Mesenteric fat pad (tissue), 1 donor: ENCODE data around the gene ADGRE1. TPM values are rescaled to one million over a fixed set of nuclear protein-coding genes. Genes with fewer than 3 reads are reported as not detected.
"Not testable (repeated sequence)": the region's sequence is repeated elsewhere in the genome, so short reads cannot be mapped to it uniquely, and the experiment has no call there.

Experiments
- DNase-seq: peaks from one replicate; pipeline ENCODE4 v3.0.0-alpha.2; 2020; ENCODE audit warnings: low spot score
- long read RNA-seq: library from polyadenylated mRNA; unstranded; transcript quantifications from one replicate; pipeline ENCODE4 v2.0.0, GENCODE V29; 2020
- total RNA-seq: library from RNA; stranded (reverse); fragmentation: NEBNext Ultra II Directional; extraction: Animal tissue kit (Norgen Biotek cat#: 25700); gene quantifications from one replicate; pipeline ENCODE4 v1.2.1, GENCODE V29; 2021
- donor health status: DM: yes; HTN: yes; CAD: no.

ADGRE1 gene, protein sequence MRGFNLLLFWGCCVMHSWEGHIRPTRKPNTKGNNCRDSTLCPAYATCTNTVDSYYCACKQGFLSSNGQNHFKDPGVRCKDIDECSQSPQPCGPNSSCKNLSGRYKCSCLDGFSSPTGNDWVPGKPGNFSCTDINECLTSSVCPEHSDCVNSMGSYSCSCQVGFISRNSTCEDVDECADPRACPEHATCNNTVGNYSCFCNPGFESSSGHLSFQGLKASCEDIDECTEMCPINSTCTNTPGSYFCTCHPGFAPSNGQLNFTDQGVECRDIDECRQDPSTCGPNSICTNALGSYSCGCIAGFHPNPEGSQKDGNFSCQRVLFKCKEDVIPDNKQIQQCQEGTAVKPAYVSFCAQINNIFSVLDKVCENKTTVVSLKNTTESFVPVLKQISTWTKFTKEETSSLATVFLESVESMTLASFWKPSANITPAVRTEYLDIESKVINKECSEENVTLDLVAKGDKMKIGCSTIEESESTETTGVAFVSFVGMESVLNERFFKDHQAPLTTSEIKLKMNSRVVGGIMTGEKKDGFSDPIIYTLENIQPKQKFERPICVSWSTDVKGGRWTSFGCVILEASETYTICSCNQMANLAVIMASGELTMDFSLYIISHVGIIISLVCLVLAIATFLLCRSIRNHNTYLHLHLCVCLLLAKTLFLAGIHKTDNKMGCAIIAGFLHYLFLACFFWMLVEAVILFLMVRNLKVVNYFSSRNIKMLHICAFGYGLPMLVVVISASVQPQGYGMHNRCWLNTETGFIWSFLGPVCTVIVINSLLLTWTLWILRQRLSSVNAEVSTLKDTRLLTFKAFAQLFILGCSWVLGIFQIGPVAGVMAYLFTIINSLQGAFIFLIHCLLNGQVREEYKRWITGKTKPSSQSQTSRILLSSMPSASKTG
- total RNA-seq = 2.4 TPM
- long read RNA-seq, partial matches to known transcripts = 1 of 2 reads
- long read RNA-seq, other reads (novel, unspliced or antisense) = 1 of 2 reads

DNA sequence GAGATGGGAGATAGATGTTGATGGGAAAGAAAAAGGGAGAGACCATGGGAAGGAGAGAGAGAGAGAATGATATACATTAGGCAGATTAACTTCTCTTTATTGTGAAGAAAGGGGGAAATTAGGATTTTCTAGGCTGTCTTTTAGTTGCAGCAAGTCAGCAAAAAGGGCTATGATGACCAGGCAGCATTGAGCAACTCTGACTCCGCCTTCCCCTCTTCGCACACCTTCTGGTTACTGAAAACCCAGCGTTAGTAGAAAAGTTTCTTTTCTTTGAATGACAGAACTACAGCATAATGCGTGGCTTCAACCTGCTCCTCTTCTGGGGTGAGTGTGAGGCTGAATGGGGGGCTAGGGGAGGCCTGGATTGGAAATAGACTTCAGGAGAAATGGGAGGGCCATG is at the start of gene ADGRE1:
ADGRE1 (plus strand) TSS at position 264 of the 400 bp plus-strand sequence; CDS start at position 294, 30 bp downstream.
- no peak for DNase-seq

GRCh38 chr19:6838062-6838655 is 49.2 kb upstream of the ADGRE1 start:
- no peak for DNase-seq

- DNase-seq = no peak
These were observed 44.3 kb upstream of the ADGRE1 start for GRCh38 chr19:6842871-6843607.

- no peak for DNase-seq
These were observed 39.6 kb upstream of the ADGRE1 start for GRCh38 chr19:6847828-6848200.

DNA sequence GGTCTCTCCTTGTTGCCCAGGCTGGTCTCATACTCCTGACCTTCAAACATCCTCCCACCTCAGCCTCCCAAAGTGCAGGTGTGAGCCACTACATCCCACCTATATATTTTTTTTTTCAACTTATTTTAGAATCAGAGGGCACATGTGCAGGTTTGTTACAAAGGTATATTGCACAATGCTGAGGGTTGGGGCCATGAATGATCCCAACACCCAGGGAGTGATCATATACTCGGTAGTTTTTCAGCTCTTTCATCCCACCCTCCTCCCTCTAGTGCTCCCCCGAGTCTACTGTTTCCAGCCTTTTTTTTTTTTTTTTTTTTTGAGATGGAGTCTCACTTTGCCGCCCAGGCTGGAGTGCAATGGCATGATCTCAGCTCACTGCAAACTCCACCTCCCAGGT is 38.4 kb upstream of the ADGRE1 start:
- no peak for DNase-seq

- no peak for DNase-seq
These were observed 37.5 kb upstream of the ADGRE1 start for GRCh38 chr19:6849876-6850275.

- no peak for DNase-seq
These were observed 36.0 kb upstream of the ADGRE1 start for GRCh38 chr19:6851359-6851758.

DNA sequence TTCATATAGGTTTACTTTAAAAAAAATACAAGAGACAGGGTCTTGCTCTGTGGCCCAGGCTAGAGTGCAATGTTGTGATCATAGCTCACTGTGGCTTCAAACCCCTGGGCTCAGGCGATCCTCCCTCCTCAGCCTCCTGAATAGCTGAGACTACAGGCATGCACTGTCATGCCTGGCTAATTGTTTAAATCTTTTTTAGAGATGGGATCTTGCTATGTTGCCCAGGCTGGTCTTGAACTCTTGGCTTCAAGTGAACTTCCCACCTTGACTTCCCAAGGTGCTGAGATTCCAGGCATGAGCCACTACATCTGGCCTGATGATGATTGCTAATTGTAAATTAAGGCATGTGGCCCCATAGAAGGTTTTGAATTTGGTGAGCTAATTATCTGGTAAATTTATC is 35.4 kb upstream of the ADGRE1 start:
- no peak for DNase-seq

DNA sequence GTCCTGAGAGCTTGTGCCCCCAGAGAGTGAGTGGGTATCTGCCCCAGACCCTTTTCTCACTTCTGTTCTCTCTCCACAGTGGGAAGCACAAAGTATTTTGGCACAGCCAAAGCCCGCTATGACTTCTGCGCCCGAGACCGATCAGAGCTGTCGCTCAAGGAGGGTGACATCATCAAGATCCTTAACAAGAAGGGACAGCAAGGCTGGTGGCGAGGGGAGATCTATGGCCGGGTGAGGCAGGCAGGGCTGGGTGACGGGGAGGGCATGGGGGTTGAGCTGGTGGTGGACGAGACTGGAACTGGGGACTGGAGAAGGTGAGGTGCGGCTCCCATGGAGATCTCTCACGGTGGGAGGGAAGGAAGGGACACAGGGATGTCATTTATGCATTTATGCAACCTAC is 33.5 kb upstream of the ADGRE1 start:
- no peak for DNase-seq

- no peak for DNase-seq
These were observed 32.6 kb upstream of the ADGRE1 start for GRCh38 chr19:6854758-6855157.

DNA sequence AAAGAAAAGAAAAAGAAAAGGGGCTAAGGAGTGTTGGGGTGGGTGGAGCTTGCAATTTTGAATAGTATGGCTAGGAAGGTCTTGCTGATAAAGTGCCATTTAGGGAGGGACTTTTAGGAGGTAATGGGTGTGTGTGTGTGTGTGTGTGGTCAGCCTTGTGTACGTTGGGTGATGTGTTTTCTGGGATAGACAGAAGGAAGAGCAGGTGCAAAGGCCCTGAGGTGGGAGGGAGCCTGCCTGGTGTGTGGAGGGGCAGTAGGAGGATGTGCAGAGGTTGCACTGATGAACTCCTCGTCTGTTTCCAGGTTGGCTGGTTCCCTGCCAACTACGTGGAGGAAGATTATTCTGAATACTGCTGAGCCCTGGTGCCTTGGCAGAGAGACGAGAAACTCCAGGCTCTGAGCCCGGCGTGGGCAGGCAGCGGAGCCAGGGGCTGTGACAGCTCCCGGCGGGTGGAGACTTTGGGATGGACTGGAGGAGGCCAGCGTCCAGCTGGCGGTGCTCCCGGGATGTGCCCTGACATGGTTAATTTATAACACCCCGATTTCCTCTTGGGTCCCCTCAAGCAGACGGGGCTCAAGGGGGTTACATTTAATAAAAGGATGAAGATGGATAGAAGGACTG is 30.5 kb upstream of the ADGRE1 start:
- no peak for DNase-seq

- DNase-seq = no peak
These were observed 25.6 kb upstream of the ADGRE1 start for GRCh38 chr19:6861683-6862286.

DNA sequence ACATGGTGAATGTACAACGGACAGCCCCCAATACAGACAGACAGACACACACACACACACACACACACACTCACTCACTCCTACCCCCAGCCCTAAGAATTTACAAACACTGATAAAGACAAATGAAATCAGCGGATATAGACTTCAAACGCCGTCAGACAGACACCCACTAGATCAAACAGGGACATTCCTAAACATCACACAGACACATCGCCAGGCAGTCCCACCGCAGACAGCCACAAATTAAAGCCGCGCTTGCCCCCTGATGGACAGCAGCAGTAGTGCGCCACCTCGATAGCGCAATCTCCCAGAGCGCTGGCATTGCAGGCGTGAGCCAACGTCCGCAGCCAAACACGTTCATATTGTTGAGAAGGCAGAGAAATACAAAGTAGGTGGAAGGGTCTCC is 24.7 kb upstream of the ADGRE1 start:
- DNase-seq = peak; percentile 91

DNA sequence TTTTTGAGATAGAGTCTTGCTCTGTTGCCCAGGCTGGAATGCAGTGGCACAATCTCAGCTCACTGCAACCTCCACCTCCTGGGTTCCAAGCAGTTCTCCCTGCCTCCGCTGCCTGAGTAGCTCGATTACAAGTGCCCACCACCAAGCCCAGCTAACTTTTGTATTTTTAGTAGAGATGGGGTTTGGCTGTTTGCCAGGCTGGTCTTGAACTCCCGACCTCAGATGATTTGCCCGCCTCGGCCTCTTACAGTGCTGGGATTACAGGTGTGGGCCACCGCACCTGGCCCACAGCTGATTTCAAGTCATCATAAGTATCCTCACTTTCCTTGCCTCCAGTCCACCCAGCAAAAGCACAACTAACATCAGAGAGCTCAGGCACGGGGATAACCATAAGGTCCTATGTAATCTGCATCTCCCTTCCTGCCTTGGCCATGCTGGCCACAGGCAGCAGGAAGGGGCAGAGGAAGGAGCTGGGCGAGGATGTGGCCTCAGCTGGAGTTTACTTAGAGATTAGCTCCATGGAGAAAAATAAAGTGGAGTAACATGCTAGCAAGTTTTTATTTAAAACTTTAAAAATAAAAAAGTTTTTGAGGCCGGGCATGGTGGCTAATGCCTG is 22.9 kb upstream of the ADGRE1 start:
- peak; percentile 37 for DNase-seq

GRCh38 chr19:6865849-6866248 is 21.5 kb upstream of the ADGRE1 start:
- DNase-seq = peak; percentile 16

GRCh38 chr19:6866741-6867151 is 20.6 kb upstream of the ADGRE1 start:
- peak; percentile 22 for DNase-seq

DNA sequence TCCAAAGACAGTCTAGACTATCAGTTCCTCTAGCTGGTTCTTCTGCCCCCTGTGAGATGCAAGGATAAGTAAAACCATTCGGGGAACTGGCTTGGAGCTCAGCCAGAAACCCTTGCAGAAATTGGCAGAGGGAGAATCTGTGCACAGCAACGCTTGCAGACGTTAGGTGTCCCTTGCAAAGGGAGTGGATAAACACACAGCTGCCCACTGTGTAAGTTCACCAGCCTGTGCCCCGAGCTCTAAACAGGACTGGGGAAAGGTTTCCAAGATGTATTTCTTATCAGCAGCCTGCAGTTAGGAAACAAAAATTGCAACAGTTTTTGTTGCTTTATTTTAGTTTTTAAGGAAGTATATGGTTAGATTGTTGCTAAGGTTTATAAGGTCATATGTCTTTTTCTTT is 19.0 kb upstream of the ADGRE1 start:
- peak; percentile 69 for DNase-seq

- DNase-seq = not testable (repeated sequence)
These were observed 18.1 kb upstream of the ADGRE1 start for GRCh38 chr19:6869151-6869882.
